Suprapubic skin (tissue), 4 donors: ENCODE results near the gene PRAMEF2.
"Not testable (repeated sequence)": the region's sequence is repeated elsewhere in the genome, so short reads cannot be mapped to it uniquely, and the experiment has no call there.

Experiments used
- POLR2A ChIP-seq, 2 donors: fragments of 450-650 bp; IDR thresholded peaks; one replicate each; pipeline ENCODE4 v1.6.1; 2017; ENCODE audit warnings: antibody characterized with exemption in 2 of 2, mild to moderate bottlenecking in 2 of 2, moderate library complexity in 2 of 2
- POLR2AphosphoS5 ChIP-seq, 3 donors: sonication (generic); formaldehyde crosslinking; IDR thresholded peaks; one replicate each; pipeline ENCODE4 v1.6.1; 2017; ENCODE audit warnings: antibody characterized with exemption in 3 of 3
- TF ChIP-seq, protein P1 (sequence below), 2 donors: fragments of 200-600 bp in 1 of 2; fragments of 450-650 bp in 1 of 2; sonication (generic) in 1 of 2; IDR thresholded peaks; one replicate each; pipeline ENCODE4 v1.5.1; 2016 to 2019; ENCODE audit warnings: antibody characterized with exemption in 2 of 2, mild to moderate bottlenecking in 1 of 2, moderate library complexity in 1 of 2

DNA sequence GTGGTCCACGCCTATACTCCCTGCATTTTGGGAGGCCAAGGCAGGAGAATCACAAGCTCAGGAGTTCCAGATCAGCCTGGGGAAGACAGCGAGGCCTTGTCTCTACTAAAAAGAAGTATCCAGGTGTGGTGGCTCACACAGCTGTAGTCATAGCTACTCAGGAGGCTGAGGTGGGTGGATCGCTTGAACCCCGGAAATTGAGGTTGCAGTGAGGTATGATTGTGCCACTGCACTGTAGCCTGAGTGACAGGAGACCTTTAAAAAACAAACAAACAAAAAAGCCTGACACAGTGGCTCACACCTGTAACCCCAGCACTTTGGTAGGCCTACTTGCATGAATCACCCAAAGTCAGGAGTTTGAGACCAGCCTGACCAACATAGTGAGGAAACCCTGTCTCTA lies 21.6 kb downstream of the PRAMEF2 start:
- TF ChIP-seq, protein P1, sequence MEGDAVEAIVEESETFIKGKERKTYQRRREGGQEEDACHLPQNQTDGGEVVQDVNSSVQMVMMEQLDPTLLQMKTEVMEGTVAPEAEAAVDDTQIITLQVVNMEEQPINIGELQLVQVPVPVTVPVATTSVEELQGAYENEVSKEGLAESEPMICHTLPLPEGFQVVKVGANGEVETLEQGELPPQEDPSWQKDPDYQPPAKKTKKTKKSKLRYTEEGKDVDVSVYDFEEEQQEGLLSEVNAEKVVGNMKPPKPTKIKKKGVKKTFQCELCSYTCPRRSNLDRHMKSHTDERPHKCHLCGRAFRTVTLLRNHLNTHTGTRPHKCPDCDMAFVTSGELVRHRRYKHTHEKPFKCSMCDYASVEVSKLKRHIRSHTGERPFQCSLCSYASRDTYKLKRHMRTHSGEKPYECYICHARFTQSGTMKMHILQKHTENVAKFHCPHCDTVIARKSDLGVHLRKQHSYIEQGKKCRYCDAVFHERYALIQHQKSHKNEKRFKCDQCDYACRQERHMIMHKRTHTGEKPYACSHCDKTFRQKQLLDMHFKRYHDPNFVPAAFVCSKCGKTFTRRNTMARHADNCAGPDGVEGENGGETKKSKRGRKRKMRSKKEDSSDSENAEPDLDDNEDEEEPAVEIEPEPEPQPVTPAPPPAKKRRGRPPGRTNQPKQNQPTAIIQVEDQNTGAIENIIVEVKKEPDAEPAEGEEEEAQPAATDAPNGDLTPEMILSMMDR (IDR thresholded peaks at IDR 0.05) = not testable (repeated sequence)
- TF ChIP-seq POLR2A, POLR2AphosphoS5 (IDR thresholded peaks at IDR 0.05): not testable (repeated sequence)
